ENCODE measurements around the gene GART. TPM values are rescaled to one million over a fixed set of nuclear protein-coding genes. Genes with fewer than 3 reads are reported as not detected.

GART gene
- total and polyA plus RNA-seq, 2 donors (not counting 3 experiments of a cell fraction or from before 2014, with no cell fraction given) = 12.0 to 112 TPM

GRCh38 chr21:33557447-33557846 lies 15.5 kb upstream of the GART start:
- peaks cover 29 to 56% of the 10 kb centered on the region in 2 experiments for H3K36me3 ChIP-seq (ENCODE audit: control insufficient read depth in 2 of 2, extremely low read depth in 1 of 2, insufficient read depth in 2 of 2, low read length in 2 of 2)
- H3K27ac ChIP-seq (ENCODE audit: insufficient read depth, low read depth, low read length) = no peak overlapping the region
- H3K9ac ChIP-seq (replicated peaks; ENCODE audit: extremely low read depth, insufficient read depth, low read length) = no peak overlapping the region
- BruUV-seq (replicated peaks) = no TSS peak
- TF ChIP-seq JUN (IDR thresholded peaks at IDR 0.05; ENCODE audit: borderline replicate concordance, insufficient read depth, insufficient read length, low read depth) (no peak), POLR2AphosphoS5 (IDR thresholded peaks at IDR 0.05; ENCODE audit: insufficient read depth, low read depth, low read length) (no peak), GATA2 (IDR thresholded peaks at IDR 0.05; ENCODE audit: insufficient read depth, insufficient read length, low read depth, low read length) (no peak)
- H3K27me3 ChIP-seq (ENCODE audit: control insufficient read depth in 2 of 2, insufficient read depth in 2 of 2, low read length in 2 of 2) = no peaks in the 10 kb centered on the region
- dilution Hi-C loops (cut with MboI; ENCODE audit: extremely low pct_ligation_motif_present, low sequenced_read_pairs) = no loop called here
- POLR2A ChIA-PET = no interaction called here
- no peaks in the 10 kb centered on the region for H3K4me1 ChIP-seq (ENCODE audit: control insufficient read depth, extremely low read depth, insufficient read depth, low read length)
- H4K20me1 ChIP-seq (replicated peaks; ENCODE audit: control insufficient read depth, extremely low read depth, insufficient read depth, low read length) = peaks cover 18% of the 10 kb centered on the region
- no peak for FAIRE-seq
- H3K4me2 ChIP-seq (ENCODE audit: insufficient read depth, low read length) = no peak overlapping the region
- intact Hi-C loops (cut with micrococcal nuclease) = no loop called here
- peaks cover 94% of the 10 kb centered on the region for H3K79me2 ChIP-seq (ENCODE audit: control insufficient read depth, insufficient read depth, low read length)
- no peaks in the 10 kb centered on the region for H3K9me1 ChIP-seq (replicated peaks; ENCODE audit: control insufficient read depth, extremely low read depth, insufficient read depth, low read length)
- DNase-seq (ENCODE audit: low read depth, low spot score) = no peak
- H3K4me3 ChIP-seq (replicated peaks in 1 of 3; ENCODE audit: insufficient read depth in 1 of 3, low read depth in 1 of 3, low read length in 3 of 3) = no peak overlapping the region
- CTCF ChIA-PET = interaction anchor here (0.9 to 2.8 kb wide), 6 partner anchors 8 to 344 kb away, joined by 3 to 12 read pairs (median 4); no protein-coding TSS in a partner anchor
- H2AFZ ChIP-seq (ENCODE audit: low read depth, low read length) = no peak overlapping the region
- no peaks in the 10 kb centered on the region for H3K9me3 ChIP-seq (replicated peaks; ENCODE audit: control insufficient read depth, insufficient read depth, low read length)

- CTCF ChIA-PET = interaction anchor here (1.1 to 2.8 kb wide), 3 partner anchors 13 to 51 kb away, joined by 4 to 12 read pairs (median 6); no protein-coding TSS in a partner anchor
- Histone ChIP-seq H2AFZ (ENCODE audit: low read depth, low read length) (no peak overlapping the region), H3K4me2 (ENCODE audit: insufficient read depth, low read length) (no peak overlapping the region), H3K9me3 (replicated peaks; ENCODE audit: control insufficient read depth, insufficient read depth, low read length) (no peaks in the 10 kb centered on the region), H3K4me3 (replicated peaks in 1 of 3; ENCODE audit: insufficient read depth in 1 of 3, low read depth in 1 of 3, low read length in 3 of 3) (no peak overlapping the region), H3K27ac (ENCODE audit: insufficient read depth, low read depth, low read length) (no peak overlapping the region), H3K27me3 (ENCODE audit: control insufficient read depth in 2 of 2, insufficient read depth in 2 of 2, low read length in 2 of 2) (no peaks in the 10 kb centered on the region), H3K4me1 (ENCODE audit: control insufficient read depth, extremely low read depth, insufficient read depth, low read length) (no peaks in the 10 kb centered on the region), H3K79me2 (ENCODE audit: control insufficient read depth, insufficient read depth, low read length) (peaks cover 98% of the 10 kb centered on the region), H3K36me3 (ENCODE audit: control insufficient read depth in 2 of 2, extremely low read depth in 1 of 2, insufficient read depth in 2 of 2, low read length in 2 of 2) (peaks cover 48 to 68% of the 10 kb centered on the region in 2 experiments), H4K20me1 (replicated peaks; ENCODE audit: control insufficient read depth, extremely low read depth, insufficient read depth, low read length) (peaks cover 20% of the 10 kb centered on the region), H3K9ac (replicated peaks; ENCODE audit: extremely low read depth, insufficient read depth, low read length) (no peak overlapping the region), H3K9me1 (replicated peaks; ENCODE audit: control insufficient read depth, extremely low read depth, insufficient read depth, low read length) (no peaks in the 10 kb centered on the region)
- intact Hi-C loops (cut with micrococcal nuclease) (no loop called here), dilution Hi-C loops (cut with MboI; ENCODE audit: extremely low pct_ligation_motif_present, low sequenced_read_pairs) (no loop called here)
- TF ChIP-seq JUN (IDR thresholded peaks at IDR 0.05; ENCODE audit: borderline replicate concordance, insufficient read depth, insufficient read length, low read depth) (no peak), GATA2 (IDR thresholded peaks at IDR 0.05; ENCODE audit: insufficient read depth, insufficient read length, low read depth, low read length) (no peak), POLR2AphosphoS5 (IDR thresholded peaks at IDR 0.05; ENCODE audit: insufficient read depth, low read depth, low read length) (no peak), MAX (IDR thresholded peaks at IDR 0.05; ENCODE audit: insufficient read depth, insufficient read length) (no peak), EZH2 (IDR thresholded peaks at IDR 0.05; ENCODE audit: borderline replicate concordance, low read depth, low read length, severe bottlenecking) (no peak), FOS (IDR thresholded peaks at IDR 0.05; ENCODE audit: borderline replicate concordance, insufficient read depth, low read length) (no peak), POLR2A (IDR thresholded peaks at IDR 0.05; ENCODE audit: low read depth, low read length) (no peak)
- FAIRE-seq (no peak), DNase-seq (ENCODE audit: low read depth, low spot score) (no peak)
- no TSS peak for BruUV-seq (replicated peaks)
- POLR2A ChIA-PET = no interaction called here
These were observed 13.0 kb upstream of the GART start for GRCh38 chr21:33554982-33555344.

Data from endothelial cell of umbilical vein (primary cell).